H1 (cell line): ENCODE results near the gene CHN2. TPM values are rescaled to one million over a fixed set of nuclear protein-coding genes. Genes with fewer than 3 reads are reported as not detected.

ENCODE experiments used
- CTCF ChIA-PET: fragments of 300-600 bp; sonication (Branson Sonifier 250); formaldehyde crosslinking; loops from one replicate; lab custom pipeline; 2021; ENCODE audit not compliant: partially characterized antibody; lab: Charles Lee
- POLR2A ChIA-PET: fragments of 300-600 bp; sonication (Branson Sonifier 250); formaldehyde crosslinking; loops from one replicate; lab custom pipeline; 2021; ENCODE audit warnings: inconsistent platforms; ENCODE audit not compliant: partially characterized antibody; lab: Charles Lee
- DNase-seq, 2 experiments: peaks; one replicate each; pipeline versions ENCODE4 v3.0.0 to v3.0.0-alpha.2; 2010 to 2022; ENCODE audit warnings: low spot score in 2 of 2, low read depth in 1 of 2, mixed read lengths in 1 of 2
- FAIRE-seq: peaks from 2 replicates; lab custom pipeline; 2011; peaks lifted over from hg19 to GRCh38; lab: Jason Lieb, UNC
- H2AFZ ChIP-seq: 2 replicates; pipeline ENCODE4 v1.8.1; 2012; ENCODE audit warnings: low read length, inconsistent platforms
- H2AK5ac ChIP-seq: 2 replicates; pipeline ENCODE4 v1.6.1; 2013; ENCODE audit warnings: low read depth, low read length
- H2BK120ac ChIP-seq: replicated peaks from 2 replicates; pipeline ENCODE3; 2013; ENCODE audit warnings: low read depth, low read length, inconsistent platforms
- H2BK12ac ChIP-seq: 2 replicates; pipeline ENCODE4 v1.6.1; 2013; ENCODE audit warnings: low read depth, low read length
- H2BK15ac ChIP-seq: 2 replicates; pipeline ENCODE4 v1.6.1; 2013; ENCODE audit warnings: low read length
- H2BK20ac ChIP-seq: 2 replicates; pipeline ENCODE4 v1.6.1; 2013; ENCODE audit warnings: low read length
- H2BK5ac ChIP-seq: 2 replicates; pipeline ENCODE4 v1.6.1; 2013; ENCODE audit warnings: low read depth, low read length
- H3K14ac ChIP-seq: 2 replicates; pipeline ENCODE4 v1.6.1; 2013; ENCODE audit warnings: inconsistent platforms; ENCODE audit not compliant: insufficient read length
- H3K18ac ChIP-seq: 2 replicates; pipeline ENCODE4 v1.6.1; 2013; ENCODE audit warnings: low read length; ENCODE audit errors: extremely low read depth
- H3K23ac ChIP-seq: 2 replicates; pipeline ENCODE4 v1.6.1; 2013; ENCODE audit warnings: inconsistent platforms; ENCODE audit not compliant: insufficient read length
- H3K23me2 ChIP-seq: 2 replicates; pipeline ENCODE4 v1.6.1; 2013; ENCODE audit warnings: low read depth, low read length
- H3K27ac ChIP-seq: 2 replicates; pipeline ENCODE4 v1.6.1; 2011; ENCODE audit warnings: low read depth, low read length, inconsistent platforms
- H3K27me3 ChIP-seq, 4 experiments: replicated peaks in 1 of 4; 1 replicate in 1 of 4; 2 replicates in 3 of 4; pipeline versions ENCODE4 v1.6.1 to v1.8.1; 2011 to 2013; ENCODE audit warnings: low read length in 3 of 4, mild to moderate bottlenecking in 3 of 4, inconsistent platforms in 2 of 4, mixed read lengths in 2 of 4, moderate library complexity in 1 of 4; ENCODE audit not compliant: control insufficient read depth in 3 of 4, insufficient read depth in 3 of 4; ENCODE audit errors: extremely low read depth in 1 of 4
- H3K36me3 ChIP-seq, 4 experiments: 2 replicates each; pipeline versions ENCODE4 v1.6.1 to v1.8.1; 2011 to 2013; ENCODE audit warnings: mild to moderate bottlenecking in 4 of 4, low read length in 3 of 4, moderate library complexity in 2 of 4, control low read depth in 1 of 4, inconsistent platforms in 1 of 4; ENCODE audit not compliant: insufficient read depth in 4 of 4, control insufficient read depth in 2 of 4
- H3K4ac ChIP-seq: replicated peaks from 2 replicates; pipeline ENCODE3; 2013; ENCODE audit warnings: low read length, low read depth, mixed read lengths, inconsistent platforms; ENCODE audit not compliant: insufficient read length
- H3K4me1 ChIP-seq, 4 experiments: replicated peaks in 1 of 4; 1 replicate in 1 of 4; 2 replicates in 3 of 4; pipeline versions ENCODE4 v1.6.1 to v1.8.1; 2011 to 2013; ENCODE audit warnings: low read length in 3 of 4, inconsistent platforms in 2 of 4, mixed read lengths in 1 of 4; ENCODE audit not compliant: insufficient read depth in 4 of 4, control insufficient read depth in 3 of 4
- H3K4me2 ChIP-seq, 2 experiments: 2 replicates each; pipeline versions ENCODE4 v1.6.1 to v1.8.1; 2011 to 2013; ENCODE audit warnings: low read depth in 2 of 2, low read length in 2 of 2, control low read depth in 1 of 2, inconsistent platforms in 1 of 2, mild to moderate bottlenecking in 1 of 2; ENCODE audit not compliant: insufficient read depth in 1 of 2
- H3K4me3 ChIP-seq, 4 experiments: fragments of 200-600, 300-600 bp in 1 of 4; sonication (generic), shearing (Covaris generic), sonication (Bioruptor Twin) in 1 of 4; 2 replicates each; pipeline versions ENCODE4 v1.5.1 to v1.8.1; 2011 to 2016; ENCODE audit warnings: low read length in 4 of 4, low read depth in 3 of 4, control low read depth in 2 of 4, inconsistent platforms in 2 of 4, mild to moderate bottlenecking in 2 of 4, mixed read lengths in 1 of 4, moderate library complexity in 1 of 4; ENCODE audit not compliant: insufficient read depth in 2 of 4; ENCODE audit errors: extremely low read depth in 1 of 4
- H3K56ac ChIP-seq: replicated peaks from 2 replicates; pipeline ENCODE3; 2013; ENCODE audit warnings: low read depth, mild to moderate bottlenecking, mixed read lengths, low read length, inconsistent platforms; ENCODE audit not compliant: insufficient read length
- H3K79me1 ChIP-seq: 2 replicates; pipeline ENCODE4 v1.6.1; 2013; ENCODE audit warnings: low read depth, low read length, control low read depth
- H3K79me2 ChIP-seq, 2 experiments: 2 replicates each; pipeline versions ENCODE4 v1.6.1 to v1.8.1; 2012 to 2013; ENCODE audit warnings: low read length in 2 of 2, mild to moderate bottlenecking in 2 of 2, inconsistent platforms in 1 of 2; ENCODE audit not compliant: insufficient read depth in 2 of 2, control insufficient read depth in 1 of 2
- H3K9ac ChIP-seq, 4 experiments: replicated peaks in 1 of 4; 1 replicate in 1 of 4; 2 replicates in 3 of 4; pipeline versions ENCODE4 v1.6.1 to v1.8.1; 2011 to 2013; ENCODE audit warnings: low read depth in 3 of 4, low read length in 3 of 4, control low read depth in 2 of 4, mild to moderate bottlenecking in 2 of 4, moderate library complexity in 2 of 4, inconsistent platforms in 1 of 4; ENCODE audit errors: extremely low read depth in 1 of 4
- H3K9me3 ChIP-seq, 2 experiments: 2 replicates each; pipeline versions ENCODE4 v1.6.1 to v1.8.1; 2012 to 2013; ENCODE audit warnings: mild to moderate bottlenecking in 2 of 2, moderate library complexity in 2 of 2, control low read depth in 1 of 2, inconsistent platforms in 1 of 2, low read depth in 1 of 2, low read length in 1 of 2, mixed read lengths in 1 of 2; ENCODE audit not compliant: insufficient read depth in 2 of 2
- H4K20me1 ChIP-seq, 2 experiments: replicated peaks in 1 of 2; 2 replicates each; pipeline versions ENCODE3 to v1.8.1; 2011 to 2013; ENCODE audit warnings: inconsistent platforms in 2 of 2, low read length in 2 of 2, mild to moderate bottlenecking in 1 of 2; ENCODE audit not compliant: insufficient read depth in 2 of 2, control insufficient read depth in 1 of 2
- H4K5ac ChIP-seq: 2 replicates; pipeline ENCODE4 v1.6.1; 2013; ENCODE audit warnings: low read length, low read depth, mixed read lengths, inconsistent platforms; ENCODE audit not compliant: insufficient read length
- H4K8ac ChIP-seq: 2 replicates; pipeline ENCODE4 v1.8.0; 2013; ENCODE audit warnings: mild to moderate bottlenecking, moderate library complexity, low read length, inconsistent platforms; ENCODE audit not compliant: insufficient read depth; ENCODE audit errors: extremely low read depth
- H4K91ac ChIP-seq: replicated peaks from 2 replicates; pipeline ENCODE3; 2013; ENCODE audit warnings: low read length, mixed read lengths, inconsistent platforms; ENCODE audit not compliant: insufficient read length
- TBP ChIP-seq: IDR thresholded peaks from 2 replicates; pipeline ENCODE4 v1.6.1; 2011; ENCODE audit warnings: low read depth, low read length, improper control_type of control experiment
- WGBS, 2 experiments: shearing (Covaris generic) in 1 of 2; methylation state at CpG; one replicate each; pipeline versions ENCODE4 v1.1.6 to v1.1.7; 2013 to 2015; ENCODE audit warnings: low lambda C conversion rate in 2 of 2, mixed read lengths in 2 of 2, inconsistent platforms in 1 of 2, low coverage in 1 of 2, missing lambda C conversion rate in 1 of 2; ENCODE audit not compliant: insufficient replicate concordance in 2 of 2, insufficient coverage in 1 of 2, insufficient read length in 1 of 2; ENCODE audit errors: extremely low coverage in 1 of 2, missing lambda C conversion rate in 1 of 2; 5-methylcytosine and 5-hydroxymethylcytosine counted together
- polyA plus RNA-seq, 7 experiments: library from polyadenylated mRNA; depleted of rRNA in 3 of 7; stranded (reverse) in 5 of 7; unstranded in 2 of 7; fragments of >200 nt in 5 of 7; fragments of 200-250 nt in 2 of 7; gene quantifications; 1 replicate in 5 of 7; 2 replicates in 1 of 7; 4 replicates in 1 of 7; pipeline versions ENCODE4 v1.2.1 to v1.2.3, GENCODE V29; 2011 to 2013; ENCODE audit warnings: missing spikeins in 2 of 7, mixed read lengths in 2 of 7
- total RNA-seq: library from RNA; stranded (reverse); fragmentation: NEBNext Ultra II Directional; extraction: Animal tissue kit (Norgen Biotek cat#: 25700); gene quantifications from 2 replicates; pipeline ENCODE4 v1.2.1, GENCODE V29; 2021

The CHN2 gene
- total and polyA plus RNA-seq, 2 of the 8 experiments (the other 6 are each of a cell fraction or from before 2014, with no cell fraction given) = 2.9 to 4.8 TPM

DNA sequence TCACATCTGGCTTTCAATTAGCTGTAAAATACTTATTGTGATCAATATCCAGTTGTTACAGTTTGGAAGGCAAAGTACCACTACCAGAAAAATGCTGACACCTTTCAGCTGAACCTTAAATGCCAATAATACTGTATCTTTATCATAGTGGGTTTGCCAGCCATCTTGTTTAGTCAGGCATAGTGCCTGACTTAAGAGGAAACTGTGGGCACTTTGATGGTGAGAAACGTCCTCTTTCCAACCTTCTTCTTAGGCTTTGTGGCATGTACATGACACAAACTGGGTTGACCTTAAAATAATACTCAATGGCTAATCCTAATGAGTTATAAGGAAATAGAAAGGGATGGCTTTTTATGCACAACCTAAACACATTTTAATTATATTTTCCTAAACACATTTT is 316.8 kb downstream of the CHN2 start:
- no peaks in the 10 kb centered on the region for H3K36me3 ChIP-seq
- H3K27me3 ChIP-seq = no peaks in the 10 kb centered on the region
- no peaks in the 10 kb centered on the region for H3K9me3 ChIP-seq
- no peak overlapping the region for H2BK15ac ChIP-seq
- CTCF ChIA-PET = interaction anchor here (0.8 to 0.9 kb wide), 2 partner anchors 82 to 84 kb away, joined by 3 to 4 read pairs; no protein-coding TSS in a partner anchor
- H4K5ac ChIP-seq = no peak overlapping the region
- H2AK5ac ChIP-seq = no peak overlapping the region
- H3K23ac ChIP-seq = no peak overlapping the region
- FAIRE-seq (no peak), DNase-seq (no peak)
- no peak overlapping the region for H3K27ac ChIP-seq
- H4K8ac ChIP-seq = no peak overlapping the region
- POLR2A ChIA-PET = no interaction called here
- no peak overlapping the region for H3K4ac ChIP-seq
- H4K20me1 ChIP-seq = no peaks in the 10 kb centered on the region
- no peak for TF ChIP-seq TBP
- H3K4me3 ChIP-seq = no peak overlapping the region
- H3K79me1 ChIP-seq = no peaks in the 10 kb centered on the region
- no peak overlapping the region for H2BK12ac ChIP-seq
- H3K79me2 ChIP-seq = no peaks in the 10 kb centered on the region
- H4K91ac ChIP-seq = no peak overlapping the region
- no peak overlapping the region for H3K14ac ChIP-seq
- H3K18ac ChIP-seq = no peak overlapping the region
- no peak overlapping the region for H3K4me2 ChIP-seq
- no peaks in the 10 kb centered on the region for H3K4me1 ChIP-seq
- no peaks in the 10 kb centered on the region for H3K23me2 ChIP-seq
- H2AFZ ChIP-seq = no peak overlapping the region
- no peak overlapping the region for H3K9ac ChIP-seq
- H2BK20ac ChIP-seq = no peak overlapping the region
- no peak overlapping the region for H3K56ac ChIP-seq
- no peak overlapping the region for H2BK120ac ChIP-seq
- H2BK5ac ChIP-seq = no peak overlapping the region
- 83% methylated on average over 1 of the region's 1 CpG; no CpG with 5 or more reads in 1 of the 2 experiments for WGBS, 2 experiments
